GM10266 (cell line): ENCODE results near the gene HOXB3.
"Not testable (repeated sequence)": the region's sequence is repeated elsewhere in the genome, so short reads cannot be mapped to it uniquely, and the experiment has no call there.

ENCODE experiments used
- DNase-seq: peaks from one replicate; pipeline ENCODE4 v3.0.0; 2012; ENCODE audit errors: extremely low spot score
- CTCF ChIP-seq: IDR thresholded peaks from 2 replicates; pipeline ENCODE4 v1.5.1; 2012; ENCODE audit warnings: mild to moderate bottlenecking, low read depth; ENCODE audit not compliant: control insufficient read depth, insufficient read depth; ENCODE audit errors: missing control alignments

The HOXB3 gene

GRCh38 chr17:48513666-48514455 lies 76.2 kb downstream of the HOXB3 start:
- DNase-seq: no peak

GRCh38 chr17:48513097-48513496 lies 76.9 kb downstream of the HOXB3 start:
- no peak for TF ChIP-seq CTCF
- no peak for DNase-seq

More at GRCh38 chr17:48513666-48514455, 76.2 kb downstream of the HOXB3 start:
- no peak for TF ChIP-seq CTCF

- TF ChIP-seq CTCF: no peak
- DNase-seq: peak; percentile 60
These were observed 79.1 kb downstream of the HOXB3 start for GRCh38 chr17:48510761-48511604.

- TF ChIP-seq CTCF: no peak
- no peak for DNase-seq
These were observed 79.7 kb downstream of the HOXB3 start for GRCh38 chr17:48510381-48510760.

- DNase-seq: not testable (repeated sequence)
These were observed 80.3 kb downstream of the HOXB3 start for GRCh38 chr17:48509708-48510107.

- no peak for DNase-seq
- peak; percentile 0 for TF ChIP-seq CTCF
These were observed 83.8 kb downstream of the HOXB3 start for GRCh38 chr17:48506246-48506645.

- no peak for TF ChIP-seq CTCF
These were observed 84.3 kb downstream of the HOXB3 start for GRCh38 chr17:48505788-48506187.

More at GRCh38 chr17:48505788-48506187, 84.3 kb downstream of the HOXB3 start:
- peak; percentile 66 for DNase-seq
